ENCODE measurements around the gene PDE10A.

GRCh38 chr6:165458134-165458533, 204.9 kb downstream of the PDE10A start:
- no peak for TF ChIP-seq CTCF (IDR thresholded peaks at IDR 0.05; ENCODE audit: control extremely low read depth in 1 of 3, insufficient read depth in 1 of 3, low read depth in 1 of 3, low read length in 3 of 3)
- no peak for TF ChIP-seq ATF2 (IDR thresholded peaks at IDR 0.05; ENCODE audit: low read length)
- TF ChIP-seq RFX5 (IDR thresholded peaks at IDR 0.05; ENCODE audit: borderline replicate concordance, low read depth, low read length), result no peak
- no peak for TF ChIP-seq CBX5 (IDR thresholded peaks at IDR 0.05; ENCODE audit: low read depth, low read length)
- TF ChIP-seq POLR2AphosphoS5 (IDR thresholded peaks at IDR 0.05; ENCODE audit: low read depth, low read length), result peak; percentile 32; the same call in 1 of the 2 replicates
